Stimulated activated naive CD4-positive, alpha-beta T cell treated with Interleukin-2 at 50 U/mL for 16 hours (primary cell): ENCODE measurements around the gene SEPTIN5.
"Not testable (repeated sequence)": the region's sequence is repeated elsewhere in the genome, so short reads cannot be mapped to it uniquely, and the experiment has no call there.

Experiments used
- DNase-seq: peaks from one replicate; lab custom pipeline; 2025; lab: John Stamatoyannopoulos, UW

The SEPTIN5 gene

GRCh38 chr22:19680911-19681862 is 33.1 kb upstream of the SEPTIN5 start:
- DNase-seq = no peak

- no peak for DNase-seq
These were observed 32.4 kb upstream of the SEPTIN5 start for GRCh38 chr22:19681863-19682245.

DNA sequence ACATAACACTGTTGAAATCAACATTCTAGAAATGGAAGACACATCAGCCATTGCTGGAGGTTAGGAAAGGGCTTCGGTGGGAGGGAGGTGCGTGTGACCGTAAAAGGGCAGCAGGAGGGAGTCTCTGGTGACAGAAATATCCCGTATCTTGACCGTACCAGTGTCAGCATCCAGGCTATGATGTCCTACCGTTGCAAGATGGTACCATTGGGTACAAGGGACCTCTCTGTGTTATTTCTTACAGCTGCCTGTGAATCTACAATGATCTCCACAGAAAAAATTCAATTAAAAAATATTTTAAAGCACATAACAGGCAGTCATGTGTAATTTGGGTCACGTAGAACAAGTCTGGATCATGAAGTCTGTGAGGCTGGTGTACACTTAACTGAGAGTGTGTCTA is 27.4 kb upstream of the SEPTIN5 start:
- DNase-seq = no peak

- no peak for DNase-seq
These were observed 26.6 kb upstream of the SEPTIN5 start for GRCh38 chr22:19687561-19688300.

DNA sequence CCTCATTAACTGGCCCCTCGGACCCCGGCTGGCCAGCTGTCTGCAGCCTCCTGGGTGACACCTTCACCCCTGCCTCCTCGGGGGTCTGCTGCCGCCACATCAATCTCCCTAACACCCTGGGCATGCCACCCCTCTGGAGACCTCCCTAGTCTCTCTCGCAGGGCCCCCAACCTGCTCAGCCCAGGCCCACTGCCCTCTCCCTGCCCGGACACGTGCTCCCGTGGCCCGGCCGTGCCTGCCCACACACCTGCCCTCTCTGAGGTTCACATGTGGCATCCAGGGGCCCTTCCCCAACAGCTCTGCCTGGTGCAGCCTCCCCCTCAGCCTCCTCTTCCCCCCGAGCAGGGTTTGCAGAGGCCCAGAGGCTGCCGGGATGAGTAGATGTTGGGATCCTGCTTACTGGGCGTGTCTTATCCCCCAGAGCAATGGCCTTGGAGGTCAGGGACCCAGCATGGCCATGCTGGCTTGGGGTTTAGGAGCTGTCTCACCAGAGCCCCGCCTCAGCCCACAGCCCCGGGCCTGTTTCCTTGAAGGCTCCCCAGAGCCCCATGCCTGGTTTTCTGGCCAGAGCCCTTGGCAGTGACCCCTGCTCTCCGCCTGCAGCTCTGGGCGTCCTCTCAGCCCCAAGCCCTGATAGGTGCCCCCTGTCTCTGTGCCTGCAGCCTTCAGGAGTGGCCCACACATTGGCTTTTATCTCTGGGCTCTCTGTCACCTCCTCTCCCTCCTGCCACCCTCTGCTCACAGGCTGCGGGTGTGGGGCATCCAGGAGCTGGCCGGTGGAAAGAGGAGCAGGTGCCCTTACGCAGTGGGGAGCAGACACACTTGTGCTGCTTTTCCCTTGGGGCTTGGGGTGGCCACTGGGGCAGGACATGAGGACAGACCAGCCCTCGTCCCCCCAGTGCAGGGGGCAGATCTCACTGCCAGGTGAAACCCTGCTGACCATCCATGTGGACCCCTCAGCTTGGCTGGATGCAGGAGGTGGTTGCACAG is 25.7 kb upstream of the SEPTIN5 start:
- DNase-seq = no peak

DNA sequence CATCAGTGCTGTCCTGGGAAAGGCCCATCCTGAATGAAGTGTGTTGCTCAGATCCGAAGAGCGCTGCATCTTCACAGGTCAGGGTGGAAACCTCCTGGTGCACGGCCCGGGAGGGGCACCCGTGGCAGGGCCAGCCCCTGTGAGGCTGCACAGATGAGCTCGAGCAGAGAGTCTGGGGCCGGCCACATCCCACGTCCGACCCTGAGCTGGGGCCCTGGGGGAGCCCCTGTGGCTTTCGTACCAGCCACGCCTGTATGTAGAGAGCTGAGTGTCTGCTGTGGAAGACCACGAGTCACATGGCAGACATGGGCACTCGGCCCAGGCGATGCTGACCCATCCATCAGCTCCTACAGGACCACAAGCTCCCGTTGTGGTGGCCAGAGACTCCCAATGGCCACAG is 24.9 kb upstream of the SEPTIN5 start:
- no peak for DNase-seq

DNA sequence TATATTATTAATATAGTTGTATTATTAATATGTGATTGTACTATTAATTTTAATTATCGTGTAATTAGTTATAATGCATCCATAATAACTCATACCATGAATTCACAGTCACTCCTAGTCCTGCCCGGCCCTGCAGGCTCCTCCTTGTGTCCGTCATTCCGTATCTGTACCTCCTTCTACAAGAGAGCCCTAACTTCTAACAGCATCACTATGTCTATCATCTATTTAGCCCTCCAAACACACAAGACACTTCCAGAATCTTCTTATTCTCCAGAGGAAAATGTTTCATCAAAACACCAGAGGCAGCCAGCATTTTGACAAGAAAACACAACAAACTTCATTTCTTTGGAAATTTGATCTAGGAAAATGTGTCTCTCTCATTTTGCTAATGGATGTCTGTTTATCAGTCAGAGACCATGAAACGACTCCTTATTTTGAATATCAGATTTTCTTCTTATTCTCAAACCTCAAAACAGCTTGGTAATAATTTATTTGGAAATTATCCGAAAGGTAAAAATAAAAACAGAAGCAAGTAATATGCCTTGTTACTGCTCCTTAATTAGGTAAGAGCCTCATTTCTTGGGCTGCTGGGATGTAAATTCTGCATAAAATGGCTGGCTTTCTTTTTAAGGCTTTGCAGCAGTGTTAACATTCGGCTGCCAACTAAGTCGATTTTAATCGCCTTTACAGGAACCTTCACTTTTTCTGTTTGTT is 23.1 kb upstream of the SEPTIN5 start:
- no peak for DNase-seq

- no peak for DNase-seq
These were observed 22.5 kb upstream of the SEPTIN5 start for GRCh38 chr22:19691721-19692341.

DNA sequence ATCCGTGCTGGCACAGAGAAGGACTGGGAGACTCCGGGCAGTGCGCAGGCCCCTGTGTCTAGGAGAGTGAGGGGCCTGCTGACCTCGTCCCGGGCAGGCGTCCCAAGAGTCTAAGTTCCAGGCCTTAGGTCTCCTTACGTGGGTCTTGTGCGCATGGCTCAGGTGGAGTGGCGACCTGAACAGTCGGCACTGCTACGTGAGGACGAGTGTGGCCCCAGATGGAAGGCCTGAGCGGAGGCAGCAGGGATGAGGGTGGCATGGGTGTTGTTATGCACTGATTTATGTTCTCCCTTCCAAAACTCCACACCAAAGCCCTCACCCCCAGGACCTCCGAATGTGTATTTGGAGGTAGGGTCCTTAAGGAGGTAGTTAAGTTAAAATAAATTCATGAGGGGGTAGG is 20.7 kb upstream of the SEPTIN5 start:
- no peak for DNase-seq

- no peak for DNase-seq
These were observed 20.2 kb upstream of the SEPTIN5 start for GRCh38 chr22:19693981-19694670.

DNA sequence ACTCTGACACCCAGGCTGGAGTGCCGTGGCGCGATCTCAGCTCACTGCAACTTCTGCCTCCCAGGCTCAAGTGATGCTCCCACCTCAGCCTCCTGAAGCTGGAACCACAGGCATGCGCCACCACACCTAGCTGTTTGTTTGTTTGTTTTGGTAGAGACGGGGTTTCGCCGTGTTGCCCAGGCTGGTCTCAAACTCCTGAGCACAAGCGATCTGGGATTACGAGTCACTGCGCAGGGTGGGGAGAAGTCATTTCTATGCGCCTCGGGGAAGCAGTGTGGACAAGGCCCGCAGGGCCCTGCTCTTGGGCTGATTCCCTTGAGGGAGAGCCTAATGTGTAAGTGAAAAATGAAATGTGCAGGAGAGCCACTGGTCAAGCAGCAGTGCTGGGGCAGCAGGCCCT is 19.6 kb upstream of the SEPTIN5 start:
- no peak for DNase-seq

DNA sequence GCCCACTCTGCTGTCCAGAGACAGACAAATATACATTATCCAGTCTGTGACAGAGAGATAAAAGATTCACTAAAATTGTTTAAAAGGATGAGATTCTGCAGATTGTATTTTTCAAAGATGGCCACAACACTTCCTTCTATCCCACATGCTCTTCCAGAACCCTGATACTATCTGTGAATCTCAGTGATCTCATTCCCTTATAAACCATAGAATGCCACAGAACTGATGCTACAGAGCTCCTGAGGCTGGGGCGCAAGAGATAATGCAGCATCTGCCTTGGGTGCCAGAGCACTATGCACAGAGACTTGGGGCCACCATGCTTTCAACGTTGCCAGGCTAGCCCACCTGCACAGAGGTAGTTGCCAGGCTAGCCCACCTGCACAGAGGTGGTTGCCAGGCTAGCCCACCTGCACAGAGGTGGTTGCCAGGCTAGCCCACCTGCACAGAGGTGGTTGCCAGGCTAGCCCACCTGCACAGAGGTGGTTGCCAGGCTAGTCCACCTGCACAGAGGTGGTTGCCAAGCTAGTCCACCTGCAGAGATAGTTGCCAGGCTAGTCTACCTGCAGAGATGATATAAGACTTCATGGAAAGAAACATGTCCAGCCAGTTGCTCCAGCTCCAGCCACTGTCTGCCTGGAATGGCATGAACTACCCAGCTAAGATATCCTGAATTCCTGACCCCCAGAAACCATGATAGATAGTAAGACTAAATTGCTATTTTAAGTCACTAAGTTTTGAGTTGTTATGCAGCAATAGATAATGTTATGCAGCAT is 17.6 kb upstream of the SEPTIN5 start:
- DNase-seq = no peak

GRCh38 chr22:19697871-19698270 is 16.4 kb upstream of the SEPTIN5 start:
- not testable (repeated sequence) for DNase-seq

DNA sequence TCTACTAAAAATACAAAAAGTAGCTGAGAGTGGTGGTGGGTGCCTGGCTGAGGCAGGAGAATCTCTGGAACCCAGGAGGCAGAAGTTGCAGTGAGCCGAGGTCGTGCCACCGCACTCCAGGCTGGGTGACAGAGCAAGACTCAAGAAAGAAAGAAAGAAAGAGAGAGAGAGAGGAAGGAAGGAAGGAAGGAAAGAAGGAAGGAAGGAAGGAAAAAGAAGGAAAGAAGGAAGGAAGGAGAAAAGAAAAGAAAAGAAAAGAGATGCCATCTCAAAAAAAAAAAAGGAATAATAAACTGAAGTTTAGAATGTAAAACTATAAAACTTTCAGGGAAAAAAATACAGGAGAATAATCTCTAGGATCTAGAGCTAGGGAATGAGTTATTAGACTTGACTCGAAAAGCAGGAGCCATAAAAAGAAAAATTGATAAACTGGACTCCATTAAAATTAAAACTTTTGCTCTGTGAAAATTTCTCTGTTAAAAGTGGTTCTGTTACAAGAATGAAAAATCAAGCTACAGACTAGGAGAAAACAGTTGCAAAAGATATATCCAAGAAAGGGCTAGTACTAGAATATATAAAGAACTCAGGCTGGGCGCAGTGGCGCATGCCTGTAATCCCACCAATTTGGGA is 13.4 kb upstream of the SEPTIN5 start:
- no peak for DNase-seq

DNA sequence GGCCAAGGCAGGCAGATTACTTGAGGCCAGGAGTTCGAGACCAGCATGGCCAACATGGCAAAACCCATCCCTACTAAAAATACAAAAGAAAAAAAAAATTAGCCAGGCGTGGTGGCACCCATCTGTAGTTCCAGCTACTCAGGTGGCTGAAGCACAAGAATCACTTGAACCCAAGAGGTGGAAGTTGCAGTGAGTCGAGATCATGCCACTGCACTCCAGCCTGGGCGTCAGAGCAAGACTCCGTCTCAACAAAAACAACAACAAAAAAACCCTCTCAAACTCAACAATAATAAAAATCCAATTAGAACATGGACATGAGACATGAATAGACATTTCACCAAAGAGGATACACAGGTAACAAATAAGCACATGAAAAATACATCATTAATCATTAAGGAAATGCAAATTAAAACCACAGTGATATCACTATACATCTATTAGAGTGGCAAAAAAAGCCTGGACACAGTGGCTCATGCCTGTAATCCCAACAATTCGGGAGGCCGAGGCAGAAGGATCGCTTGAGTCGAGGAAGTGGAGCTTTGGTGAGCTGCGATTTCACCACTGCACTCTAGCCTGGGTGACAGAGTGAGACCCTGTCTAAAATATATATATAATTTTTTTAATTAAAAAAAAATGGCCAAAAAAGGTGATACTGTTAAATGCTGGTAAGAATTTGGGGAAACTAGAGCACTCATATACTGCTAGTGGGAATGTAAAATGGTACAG is 12.7 kb upstream of the SEPTIN5 start:
- DNase-seq = no peak

DNA sequence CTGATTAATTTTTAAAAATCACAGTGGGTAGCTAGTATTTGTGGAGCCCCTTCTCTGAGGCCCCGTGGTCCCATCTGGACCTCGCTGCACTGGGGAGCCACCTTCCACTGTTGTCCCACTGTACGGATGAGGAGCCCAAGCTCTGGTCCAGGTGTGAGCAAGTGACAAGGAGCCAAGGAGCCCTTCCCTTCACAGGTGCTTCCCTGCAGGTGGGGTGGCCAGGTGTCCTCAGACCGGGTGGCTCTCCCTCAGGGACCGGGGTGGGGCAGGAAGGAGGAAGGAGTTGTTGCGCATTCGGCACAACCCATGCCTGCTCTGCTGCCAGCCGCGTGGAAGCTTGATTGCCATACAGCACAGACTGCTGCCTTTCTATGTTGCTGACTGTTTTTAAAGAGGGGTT is 10.4 kb upstream of the SEPTIN5 start:
- DNase-seq = no peak

DNA sequence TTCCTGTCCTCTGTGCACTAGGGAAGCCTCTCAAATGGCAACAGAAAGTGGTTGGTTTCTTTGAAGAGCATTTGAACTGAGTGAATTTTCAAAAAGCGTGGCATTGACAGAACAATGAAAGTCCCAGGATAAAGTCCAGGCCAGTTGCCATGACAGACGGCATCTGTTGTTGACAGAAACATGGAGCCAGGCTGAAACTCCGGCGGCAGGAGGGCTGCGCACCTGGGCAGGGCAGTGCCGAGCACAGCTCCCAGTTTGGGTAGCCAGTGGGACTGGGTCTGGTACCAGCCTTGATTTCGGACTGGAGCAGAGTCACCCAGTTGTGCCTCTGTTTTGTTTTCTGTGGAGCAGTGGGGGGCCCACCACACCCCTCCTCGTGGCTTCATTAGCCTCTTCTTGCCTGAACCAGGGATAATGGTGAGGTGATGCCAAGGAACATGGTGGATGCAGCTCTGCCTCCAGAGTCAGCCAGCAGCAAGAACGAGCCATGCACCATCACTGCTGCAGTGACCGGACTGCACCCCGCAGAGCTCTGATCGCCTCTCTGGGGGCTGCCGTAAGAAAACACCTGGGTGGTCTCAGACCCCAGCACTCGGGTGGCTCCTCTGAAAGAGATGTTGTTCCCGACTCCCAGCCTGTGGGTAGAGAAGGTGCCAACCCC is 9.8 kb upstream of the SEPTIN5 start:
- DNase-seq = no peak
